Measurements from ENCODE around the gene CDK6.
"Not testable (repeated sequence)": the region's sequence is repeated elsewhere in the genome, so short reads cannot be mapped to it uniquely, and the experiment has no call there.

CDK6 gene

DNA sequence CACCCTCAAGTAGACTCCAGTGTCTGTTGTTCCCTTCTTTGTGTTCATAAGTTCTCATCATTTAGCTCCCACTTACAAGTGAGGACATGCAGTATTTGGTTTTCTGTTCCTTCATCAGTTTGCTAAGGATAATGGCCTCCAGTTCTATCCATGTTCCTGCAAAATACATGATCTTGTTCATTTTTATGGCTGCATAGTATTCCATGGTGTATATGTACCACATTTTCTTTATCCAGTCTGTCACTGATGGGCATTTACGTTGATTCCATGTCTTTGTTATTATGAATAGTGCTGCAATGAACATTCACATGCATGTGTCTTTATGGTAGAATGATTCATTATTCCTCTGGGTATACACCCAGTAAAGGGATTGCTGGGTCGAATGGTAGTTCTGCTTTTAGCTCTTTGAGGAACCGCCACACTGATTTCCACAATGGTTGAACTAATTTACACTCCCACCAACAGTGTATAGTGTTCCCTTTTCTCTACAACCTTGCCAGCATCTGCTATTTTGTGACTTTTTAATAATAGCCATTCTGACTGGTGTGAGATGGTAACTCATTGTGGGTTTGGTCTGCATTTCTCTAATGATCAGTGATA is 79.0 kb downstream of the CDK6 start:
- DNase-seq = not testable (repeated sequence)

- DNase-seq = no peak
Observed at GRCh38 chr7:92755680-92756079, 80.7 kb downstream of the CDK6 start.

DNA sequence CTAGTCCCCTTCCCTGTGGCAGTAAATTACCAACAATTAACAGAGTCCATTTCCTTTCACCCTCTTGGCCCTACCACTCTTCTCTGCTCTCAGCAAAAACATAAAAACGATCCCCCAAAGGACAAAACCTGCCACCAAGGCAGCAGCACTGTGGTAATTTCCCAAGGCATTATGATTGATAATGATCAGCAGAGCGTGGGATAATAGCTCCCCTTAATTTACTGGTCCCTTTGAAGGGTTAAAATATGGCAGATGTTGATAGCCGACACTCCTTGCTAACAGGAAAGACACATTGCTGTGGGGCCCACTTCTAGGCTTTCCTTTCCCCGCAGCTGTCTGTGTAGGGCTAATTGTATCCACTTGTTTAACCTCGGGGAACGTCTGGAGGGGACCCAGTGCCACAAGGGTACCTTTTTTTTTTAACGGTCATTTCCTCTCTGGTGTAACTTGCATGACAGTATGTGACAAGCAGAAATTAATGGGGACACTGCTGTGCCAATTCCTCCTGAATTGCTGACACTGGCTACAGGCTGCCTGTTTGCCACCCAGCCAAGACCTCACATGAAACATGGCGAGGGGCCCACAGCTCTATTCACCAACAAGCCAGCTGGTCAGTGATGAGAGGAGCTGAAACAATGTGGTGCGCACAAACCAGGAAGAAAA is 81.3 kb downstream of the CDK6 start:
- peak; percentile 39 for DNase-seq

- DNase-seq = no peak
Observed at GRCh38 chr7:92753614-92754013, 82.8 kb downstream of the CDK6 start.

DNA sequence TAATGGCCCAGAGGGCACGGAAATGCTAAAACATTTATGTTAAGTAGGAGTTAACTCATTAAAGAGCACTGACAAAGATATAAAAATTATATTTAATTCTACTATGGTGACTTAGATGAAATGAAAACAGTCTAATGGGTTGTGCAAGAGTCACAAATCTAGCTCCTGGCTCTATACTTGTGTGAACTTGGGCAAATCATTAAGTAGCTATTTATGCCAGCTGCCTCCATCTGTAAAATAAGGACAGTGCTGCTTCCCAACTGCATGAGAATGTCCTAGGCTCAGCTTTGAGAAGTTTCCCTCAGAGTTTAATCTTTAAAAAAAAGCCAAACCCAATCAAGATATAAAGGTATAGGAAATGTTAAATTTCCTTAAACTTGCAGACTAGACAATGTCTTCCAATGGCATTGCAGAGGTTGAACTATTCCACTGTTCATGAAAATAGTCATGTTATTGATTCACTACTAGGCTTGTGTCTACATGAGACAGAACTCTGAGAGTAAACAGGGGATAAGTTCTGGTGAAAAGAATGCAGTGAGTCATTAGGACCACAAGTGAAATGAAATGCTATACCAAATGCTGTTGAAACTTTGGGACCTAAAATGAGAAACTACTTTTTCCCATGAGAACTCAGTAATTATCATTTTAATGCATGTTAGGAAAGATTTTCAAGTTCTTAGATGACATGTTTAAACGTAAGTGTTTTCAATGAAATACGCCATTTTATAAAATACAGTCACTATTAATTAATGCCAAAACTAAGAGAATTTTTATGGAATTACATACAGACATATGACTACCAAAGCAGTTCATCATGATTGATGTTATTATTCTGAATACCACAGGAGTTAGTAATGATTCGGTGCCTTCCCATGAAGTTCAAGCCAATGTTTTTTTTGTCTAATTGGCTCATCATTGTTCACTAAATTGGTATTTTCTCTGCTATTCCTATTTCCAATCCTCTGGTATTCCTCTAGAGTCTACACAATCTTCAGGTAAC is 84.2 kb downstream of the CDK6 start:
- no peak for DNase-seq

- DNase-seq = no peak
Observed at GRCh38 chr7:92750946-92751345, 85.4 kb downstream of the CDK6 start.

DNA sequence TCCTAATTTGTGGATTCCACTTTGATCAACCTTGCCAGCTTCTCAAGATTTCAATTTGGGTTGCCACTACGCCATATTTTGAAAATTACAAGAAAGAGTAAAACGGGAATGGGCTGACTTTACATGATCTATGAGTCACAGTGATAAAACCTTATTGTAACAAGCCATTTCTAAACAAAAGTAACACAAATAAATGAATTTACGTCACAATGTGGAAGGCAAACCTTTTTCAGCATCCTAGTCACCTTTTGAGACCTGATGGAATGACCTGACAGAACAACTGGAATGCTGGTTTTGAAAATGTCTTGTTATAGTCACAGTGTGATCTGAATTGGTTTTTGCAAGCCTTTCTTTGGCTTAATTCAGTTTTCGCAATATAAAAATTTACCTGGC is 85.9 kb downstream of the CDK6 start:
- DNase-seq = no peak

GRCh38 chr7:92749832-92750446 is 86.4 kb downstream of the CDK6 start:
- DNase-seq = no peak

DNA sequence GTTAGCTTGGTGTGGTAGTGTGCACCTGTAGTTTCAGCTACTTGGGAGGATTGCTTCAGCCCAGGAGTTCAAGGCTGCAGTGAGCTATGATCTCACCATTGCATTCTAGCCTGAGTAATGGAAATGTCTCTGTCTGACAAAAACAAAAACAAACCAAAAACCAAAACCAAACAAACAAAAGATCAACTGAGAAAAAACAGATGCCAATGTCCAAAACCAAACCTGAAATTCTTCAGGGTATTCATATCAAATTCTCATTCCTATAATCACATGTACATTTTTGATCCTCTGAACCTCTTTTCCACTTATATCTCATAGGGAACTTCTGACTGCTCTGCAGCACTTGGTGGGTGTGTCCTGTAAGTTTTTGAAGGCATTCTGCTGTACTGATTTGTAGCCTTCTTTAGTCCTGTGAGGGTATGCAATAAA is 87.0 kb downstream of the CDK6 start:
- DNase-seq = no peak

GRCh38 chr7:92748495-92748894 is 87.9 kb downstream of the CDK6 start:
- DNase-seq = no peak

DNA sequence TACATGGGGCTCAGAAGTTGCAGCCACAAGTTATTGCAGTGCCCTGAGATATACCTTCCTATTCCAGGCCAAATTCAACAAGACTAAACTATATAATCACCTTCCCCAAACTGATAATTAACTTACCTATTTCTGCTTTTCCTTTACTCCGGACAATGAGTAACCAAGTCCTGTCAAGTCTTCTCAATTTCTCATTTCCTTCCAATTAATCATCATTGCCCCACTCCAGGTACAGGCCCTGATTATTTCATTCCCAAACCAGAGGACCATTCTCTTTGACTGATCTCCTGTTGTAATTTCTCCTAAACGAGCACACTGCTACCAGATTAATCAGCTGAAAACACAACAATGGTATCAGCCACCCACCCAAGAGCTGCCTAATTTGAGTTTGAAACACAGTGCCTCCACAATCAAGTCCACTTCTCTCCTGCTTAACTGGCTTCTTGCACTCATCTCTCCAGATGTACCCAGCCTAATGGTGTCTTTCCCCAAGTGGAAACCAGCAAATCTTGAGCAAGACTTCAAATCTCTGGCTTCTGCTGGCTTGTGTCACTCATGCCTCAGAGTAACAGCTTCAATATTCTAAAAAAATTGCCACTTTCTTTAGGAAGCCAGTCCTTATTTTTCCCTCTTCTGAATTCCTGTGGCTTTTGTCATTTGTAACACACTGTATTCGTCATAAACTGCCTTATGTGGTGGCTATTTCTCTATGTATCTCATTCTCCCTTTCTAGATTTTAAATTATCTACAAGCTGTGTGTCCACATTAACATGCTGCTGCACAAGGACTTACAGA is 89.1 kb downstream of the CDK6 start:
- no peak for DNase-seq

DNA sequence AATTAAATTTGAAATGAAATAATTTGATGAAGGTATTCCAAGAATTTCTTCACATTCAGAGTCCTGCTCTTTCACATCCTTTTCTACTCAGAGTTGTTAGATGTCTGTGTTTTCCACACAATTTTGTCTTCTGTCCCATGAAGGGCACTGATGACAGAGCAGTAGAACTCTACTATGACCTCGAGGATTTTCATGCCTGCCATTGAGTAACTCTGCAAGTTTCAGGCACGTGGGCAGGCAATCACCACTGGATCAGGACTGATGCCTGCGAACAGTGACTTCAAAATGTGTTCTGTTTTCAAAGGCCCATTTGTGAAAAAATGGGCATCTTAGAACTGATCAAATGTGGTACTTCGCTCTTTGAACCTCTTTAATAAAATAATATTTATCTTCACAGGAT is 91.1 kb downstream of the CDK6 start:
- no peak for DNase-seq

- not testable (repeated sequence) for DNase-seq
Observed at GRCh38 chr7:92744180-92744579, 92.2 kb downstream of the CDK6 start.

- no peak for DNase-seq
Observed at GRCh38 chr7:92742186-92742585, 94.2 kb downstream of the CDK6 start.

DNA sequence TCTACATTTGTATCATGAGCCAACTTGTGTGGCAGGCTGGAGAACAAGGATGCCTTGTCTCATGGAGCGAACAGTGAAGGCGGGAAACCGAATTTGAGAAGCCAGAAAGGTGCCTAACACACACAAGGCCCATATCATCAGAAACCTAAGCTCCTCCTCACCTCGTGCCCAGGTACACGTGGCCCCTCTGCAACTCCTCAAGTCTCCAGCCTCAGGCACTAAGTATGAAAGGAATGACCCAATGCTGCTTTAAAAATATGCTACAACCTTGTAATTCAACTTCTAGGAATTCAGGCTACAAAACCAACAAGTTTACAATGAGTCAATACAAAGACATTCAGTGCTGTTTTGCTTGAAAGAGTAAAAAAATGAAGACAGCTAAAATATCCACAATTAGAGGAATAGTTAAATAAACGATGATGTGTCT is 95.7 kb downstream of the CDK6 start:
- DNase-seq = no peak

- DNase-seq = no peak
Observed at GRCh38 chr7:92740134-92740533, 96.2 kb downstream of the CDK6 start.

DNA sequence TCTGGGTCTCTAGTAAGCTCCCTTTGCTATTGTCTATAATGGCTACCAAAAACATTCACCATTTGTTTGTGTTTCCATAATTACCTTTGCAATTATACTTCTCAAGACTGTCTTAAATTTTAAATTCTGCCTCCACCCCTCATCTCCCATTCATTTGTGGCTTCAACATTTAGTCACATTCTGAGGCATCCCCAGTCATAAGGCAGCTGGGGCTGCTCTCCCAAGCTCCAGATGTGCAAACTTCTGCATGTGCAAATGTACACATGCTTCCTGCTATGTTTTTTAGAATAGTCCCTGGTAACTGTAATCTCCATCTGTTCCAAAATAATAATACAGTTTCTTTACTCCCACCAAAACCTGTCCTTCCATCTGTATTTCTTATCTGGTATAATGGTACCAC is 97.3 kb downstream of the CDK6 start:
- no peak for DNase-seq

DNA sequence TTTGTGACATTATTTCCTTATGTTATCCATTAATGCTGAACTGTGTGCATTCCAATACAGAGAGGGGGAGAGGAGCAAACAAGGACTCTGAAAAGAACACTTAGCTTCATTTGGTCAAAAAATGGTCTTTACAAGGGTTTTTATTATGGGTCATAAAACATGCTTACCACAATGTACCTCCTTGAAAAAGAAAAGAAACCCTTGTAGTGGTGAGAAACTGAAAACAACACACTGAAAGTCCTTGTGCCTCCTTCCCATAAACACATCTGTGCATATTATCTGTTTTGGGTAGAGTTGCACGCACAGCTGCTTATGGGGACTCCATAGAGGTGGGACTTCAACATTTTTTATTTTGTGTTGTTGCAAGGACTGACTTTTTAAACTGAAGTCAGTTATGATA is 98.7 kb downstream of the CDK6 start:
- DNase-seq = no peak

DNA sequence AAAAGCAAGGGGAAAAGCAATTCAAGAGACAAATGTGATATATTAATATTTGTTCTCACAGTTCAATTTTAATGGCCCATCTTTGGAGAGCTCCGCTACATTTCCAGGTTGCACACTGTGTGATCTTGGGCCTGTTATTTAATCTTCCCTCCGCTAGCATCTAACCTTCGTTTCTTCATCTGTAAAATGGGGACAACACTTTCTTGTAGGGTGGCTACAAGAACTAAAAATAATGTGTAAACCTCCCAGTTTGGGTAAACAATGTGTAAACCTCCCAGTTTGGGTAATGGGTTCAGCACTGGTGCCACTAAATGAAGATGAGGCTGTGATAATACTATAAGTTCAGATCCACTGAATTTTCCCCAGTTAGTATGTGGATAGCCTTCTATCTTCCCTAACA is 99.5 kb downstream of the CDK6 start:
- no peak for DNase-seq

DNA sequence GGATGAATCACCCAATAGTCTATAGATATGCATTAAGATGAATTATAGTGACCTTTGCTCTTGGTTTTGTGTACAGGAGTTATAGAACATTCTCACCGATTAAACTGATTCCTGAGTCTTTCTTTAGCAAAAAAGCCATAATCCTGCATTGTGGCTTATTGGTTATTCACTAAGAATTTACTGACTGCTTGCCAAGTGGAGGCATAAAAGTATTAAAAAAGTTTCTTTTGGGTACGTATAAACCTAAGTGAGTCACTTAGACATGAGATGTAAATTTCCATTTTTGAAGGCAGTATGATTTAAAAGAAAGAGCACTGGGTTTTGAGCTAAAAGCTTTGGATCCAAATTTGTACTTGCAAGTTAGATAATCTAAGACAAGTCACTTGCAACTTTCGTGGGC is 100.7 kb downstream of the CDK6 start:
- no peak for DNase-seq

- DNase-seq = no peak
Observed at GRCh38 chr7:92732316-92733036, 103.9 kb downstream of the CDK6 start.
